Spleen (tissue), 11 donors: ENCODE data around the gene C1orf232. TPM values are rescaled to one million over a fixed set of nuclear protein-coding genes. Genes with fewer than 3 reads are reported as not detected.

ENCODE experiments used
- DNase-seq: peaks from one replicate; pipeline ENCODE4 v3.0.0-alpha.2; 2020
- H3K27ac ChIP-seq, 8 donors: fragments of 200-600 bp; sonication (generic) in 7 of 8; 1 replicate in 4 of 8; 2 replicates in 4 of 8; pipeline versions ENCODE4 v1.5.0 to v1.8.0; 2016 to 2021; ENCODE audit warnings: inconsistent platforms in 4 of 8, mild to moderate bottlenecking in 4 of 8, moderate library complexity in 1 of 8
- H3K27me3 ChIP-seq, 7 donors: fragments of 200-600 bp; sonication (generic) in 6 of 7; replicated peaks in 1 of 7; 1 replicate in 4 of 7; 2 replicates in 3 of 7; pipeline versions ENCODE4 v1.5.0 to v1.8.0; 2016 to 2021; ENCODE audit warnings: inconsistent platforms in 3 of 7, mild to moderate bottlenecking in 1 of 7
- H3K36me3 ChIP-seq, 6 donors: fragments of 200-600 bp; sonication (generic) in 5 of 6; 1 replicate in 4 of 6; 2 replicates in 2 of 6; pipeline versions ENCODE4 v1.5.0 to v1.8.0; 2016 to 2021; ENCODE audit warnings: inconsistent platforms in 2 of 6
- H3K4me1 ChIP-seq, 6 donors: fragments of 200-600 bp; sonication (generic) in 5 of 6; 1 replicate in 3 of 6; 2 replicates in 3 of 6; pipeline versions ENCODE4 v1.5.0 to v1.8.0; 2016 to 2021; ENCODE audit warnings: inconsistent platforms in 3 of 6
- H3K4me3 ChIP-seq, 8 donors: fragments of 200-600 bp; sonication (generic) in 7 of 8; 1 replicate in 4 of 8; 2 replicates in 4 of 8; pipeline versions ENCODE4 v1.5.0 to v1.8.0; 2016 to 2021; ENCODE audit warnings: inconsistent platforms in 4 of 8, mild to moderate bottlenecking in 4 of 8, moderate library complexity in 2 of 8
- H3K9me3 ChIP-seq, 8 donors: fragments of 200-600 bp; sonication (generic) in 7 of 8; 1 replicate in 4 of 8; 2 replicates in 4 of 8; pipeline versions ENCODE4 v1.5.0 to v1.8.0; 2016 to 2021; ENCODE audit warnings: inconsistent platforms in 4 of 8
- CTCF ChIP-seq, 11 experiments: fragments of 200-600 bp in 7 of 11; fragments of 450-650 bp in 4 of 11; sonication (generic) in 4 of 11; IDR thresholded peaks in 8 of 11; conservative IDR thresholded peaks in 3 of 11; 1 replicate in 7 of 11; 2 replicates in 4 of 11; pipeline versions ENCODE4 v1.4.0 to v1.8.0; 2016 to 2021; ENCODE audit warnings: antibody characterized with exemption in 11 of 11, inconsistent platforms in 4 of 11, mild to moderate bottlenecking in 1 of 11
- POLR2A ChIP-seq, 3 donors: fragments of 450-650 bp; IDR thresholded peaks; one replicate each; pipeline ENCODE4 v1.5.1; 2017; ENCODE audit warnings: antibody characterized with exemption in 3 of 3, mild to moderate bottlenecking in 1 of 3
- POLR2AphosphoS5 ChIP-seq, 3 donors: sonication (generic); formaldehyde crosslinking; IDR thresholded peaks; one replicate each; pipeline ENCODE4 v1.5.1; 2017; ENCODE audit warnings: antibody characterized with exemption in 3 of 3
- WGBS, 5 donors: extraction: QIAGEN DNeasy Blood & Tissue Kit in 3 of 5; methylation state at CpG; one replicate each; pipeline versions ENCODE4 v1.1.5 to v1.1.7; 2013 to 2018; 5-methylcytosine and 5-hydroxymethylcytosine counted together
- intact Hi-C: fragments of 100-400 bp; cut with DNase I; formaldehyde crosslinking; loops from one replicate; pipeline ENCODE4 v1.15.0; 2023; ENCODE audit warnings: low total_unique reads
- polyA plus RNA-seq, 3 donors: library from polyadenylated mRNA; stranded (reverse); fragments of 200-250 nt; gene quantifications; one replicate each; pipeline ENCODE4 v1.2.1, GENCODE V29; 2013
- total RNA-seq, 7 donors: library from RNA; depleted of rRNA in 3 of 7; stranded (reverse); fragments of >200 nt in 3 of 7; fragmentation: NEBNext Ultra II Directional in 4 of 7; extraction: Animal tissue kit (Norgen Biotek cat#: 25700) in 4 of 7; gene quantifications; one replicate each; pipeline versions ENCODE4 v1.1.0 to v1.2.1, GENCODE V29; 2016 to 2021
- donor health status: healthy with polysubstance abuse.
- donor health status: DM: no; HTN: no; CAD: no; lungs with moderate emphysema.
- donor health status: DM: no; HTN: no; CAD: no.
- donor health status: Bipolar disorder and iron deficiency.
- donor health status: healthy.
- donor health status: DM: no; HTN: no; CAD: no.
- donor health status: DM: yes; HTN: yes; CAD: no.

C1orf232 gene
- total and polyA plus RNA-seq, 10 donors = not detected

GRCh38 chr1:26170472-26170821, 1.7 kb upstream of the C1orf232 start:
- no peak for TF ChIP-seq CTCF (IDR thresholded peaks at IDR 0.05 in 8 of 11, conservative IDR thresholded peaks at IDR 0.05 in 3 of 11)
- no peak for TF ChIP-seq POLR2A (IDR thresholded peaks at IDR 0.05)
- TF ChIP-seq POLR2AphosphoS5 (IDR thresholded peaks at IDR 0.05) = no peak
- H3K36me3 ChIP-seq = peaks cover 0 to 10% (median 0%) of the 10 kb centered on the region in 6 donors
- DNase-seq = no peak
- intact Hi-C loops = no loop called here
- peak overlapping the region in 4 of 8 donors; percentile 86 to 89 (median 88) for H3K27ac ChIP-seq
- peaks cover 9 to 28% (median 20%) of the 10 kb centered on the region in 6 donors for H3K4me1 ChIP-seq
- peak overlapping the region; percentile 56 to 86 (median 76) for H3K4me3 ChIP-seq
- no peaks in the 10 kb centered on the region for H3K27me3 ChIP-seq
- 65 to 84% (median 71%) methylated on average over 9 of the region's 9 CpGs for WGBS, 5 donors
- no peaks in the 10 kb centered on the region for H3K9me3 ChIP-seq

GRCh38 chr1:26169669-26170471, 1.1 kb upstream of the C1orf232 start, which contains the start of gene ZNF593:
Gene ZNF593, plus strand, starts transcription at chr1:26169908. Its CDS starts 76 bp downstream, at chr1:26169984.
- Histone ChIP-seq H3K27ac (peak within 1 kb of the TSS; percentile 55 to 89 (median 86)), H3K4me1 (peaks cover 9 to 29% (median 20%) of the 10 kb centered on the region in 6 donors), H3K27me3 (peaks cover 0 to 4% (median 0%) of the 10 kb centered on the region in 7 donors), H3K4me3 (peak within 1 kb of the TSS; percentile 56 to 86 (median 76)), H3K36me3 (peaks cover 0 to 10% (median 0%) of the 10 kb centered on the region in 6 donors), H3K9me3 (no peaks in the 10 kb centered on the region)
- TF ChIP-seq POLR2AphosphoS5 (IDR thresholded peaks at IDR 0.05) = peak; percentile 86 to 92 (median 88)
- TF ChIP-seq POLR2A (IDR thresholded peaks at IDR 0.05) = no peak
- peak; percentile 86 to 96 (median 93) for TF ChIP-seq CTCF (IDR thresholded peaks at IDR 0.05 in 8 of 11, conservative IDR thresholded peaks at IDR 0.05 in 3 of 11)
- intact Hi-C loops = no loop called here
- WGBS, 5 donors = 1 to 6% (median 1%) methylated on average over 15 to 76 of the region's 76 CpGs
- DNase-seq = peak; percentile 98

GRCh38 chr1:26169198-26169554, 413 bp upstream of the C1orf232 start:
- peaks cover 9 to 36% (median 27%) of the 10 kb centered on the region in 6 donors for H3K4me1 ChIP-seq
- intact Hi-C loops = no loop called here
- 69 to 90% (median 73%) methylated on average over 4 of the region's 4 CpGs for WGBS, 5 donors
- H3K9me3 ChIP-seq = no peaks in the 10 kb centered on the region
- H3K4me3 ChIP-seq = peak overlapping the region in 5 of 8 donors; percentile 75 to 86 (median 77)
- H3K27ac ChIP-seq = peak overlapping the region; percentile 55 to 89 (median 86)
- peaks cover 0 to 10% (median 0%) of the 10 kb centered on the region in 6 donors for H3K36me3 ChIP-seq
- peaks cover 0 to 11% (median 0%) of the 10 kb centered on the region in 7 donors for H3K27me3 ChIP-seq
- no peak for DNase-seq
- no peak for TF ChIP-seq POLR2A (IDR thresholded peaks at IDR 0.05)
- no peak for TF ChIP-seq POLR2AphosphoS5 (IDR thresholded peaks at IDR 0.05)
- no peak for TF ChIP-seq CTCF (IDR thresholded peaks at IDR 0.05 in 8 of 11, conservative IDR thresholded peaks at IDR 0.05 in 3 of 11)

GRCh38 chr1:26166719-26167281, 2.0 kb downstream of the C1orf232 start:
- DNase-seq = no peak
- 67 to 81% (median 79%) methylated on average over 4 of the region's 4 CpGs for WGBS, 5 donors
- intact Hi-C loops = no loop called here

More at GRCh38 chr1:26166719-26167281, 2.0 kb downstream of the C1orf232 start:
- Histone ChIP-seq H3K27ac (no peak overlapping the region), H3K27me3 (peaks cover 0 to 33% (median 13%) of the 10 kb centered on the region in 7 donors), H3K4me3 (no peak overlapping the region), H3K4me1 (peaks cover 12 to 57% (median 44%) of the 10 kb centered on the region in 6 donors), H3K9me3 (no peaks in the 10 kb centered on the region), H3K36me3 (peaks cover 0 to 9% (median 0%) of the 10 kb centered on the region in 6 donors)
- TF ChIP-seq POLR2A (IDR thresholded peaks at IDR 0.05) (no peak), CTCF (IDR thresholded peaks at IDR 0.05 in 8 of 11, conservative IDR thresholded peaks at IDR 0.05 in 3 of 11) (no peak), POLR2AphosphoS5 (IDR thresholded peaks at IDR 0.05) (no peak)
